Endothelial cell of umbilical vein (primary cell): Measurements from ENCODE around the gene SMARCC1. TPM values are rescaled to one million over a fixed set of nuclear protein-coding genes. Genes with fewer than 3 reads are reported as not detected.

ENCODE experiments used
- BruUV-seq: library from RNA; stranded (reverse); fragments of 400-500 nt; replicated peaks from 2 replicates; lab custom pipeline; 2021; lab: Mats Ljungman, UMichigan
- CTCF ChIA-PET: fragments of 300-600, 350-600 bp; sonication (Branson Sonifier 250); formaldehyde crosslinking; loops from one replicate; lab custom pipeline; 2021; ENCODE audit warnings: antibody characterized with exemption, inconsistent platforms; lab: Charles Lee
- POLR2A ChIA-PET: fragments of 300-600, 350-600 bp; sonication (Branson Sonifier 250); formaldehyde crosslinking; loops from one replicate; lab custom pipeline; 2021; ENCODE audit warnings: antibody characterized with exemption, inconsistent platforms; lab: Charles Lee
- DNase-seq: peaks from one replicate; pipeline ENCODE4 v3.0.0-alpha.2; 2011; ENCODE audit warnings: low read depth, low spot score
- FAIRE-seq: peaks from 2 replicates; lab custom pipeline; 2011; peaks lifted over from hg19 to GRCh38; lab: Jason Lieb, UNC
- H2AFZ ChIP-seq: 2 replicates; pipeline ENCODE4 v1.6.0; 2012; ENCODE audit warnings: low read depth, low read length, control low read depth, inconsistent platforms
- H3K27ac ChIP-seq: 2 replicates; pipeline ENCODE4 v1.5.1; 2011; ENCODE audit warnings: low read depth, mild to moderate bottlenecking, control low read depth, low read length, moderate library complexity; ENCODE audit not compliant: insufficient read depth
- H3K27me3 ChIP-seq, 2 experiments: 2 replicates each; pipeline versions ENCODE4 v1.6.0 to v1.6.1; 2011; ENCODE audit warnings: low read length in 2 of 2, mixed read lengths in 1 of 2; ENCODE audit not compliant: control insufficient read depth in 2 of 2, insufficient read depth in 2 of 2
- H3K36me3 ChIP-seq, 2 experiments: 2 replicates in 1 of 2; 3 replicates in 1 of 2; pipeline ENCODE4 v1.5.1; 2011; ENCODE audit warnings: low read length in 2 of 2, mild to moderate bottlenecking in 1 of 2, moderate library complexity in 1 of 2; ENCODE audit not compliant: control insufficient read depth in 2 of 2, insufficient read depth in 2 of 2; ENCODE audit errors: extremely low read depth in 1 of 2
- H3K4me1 ChIP-seq: 3 replicates; pipeline ENCODE4 v1.5.1; 2011; ENCODE audit warnings: mild to moderate bottlenecking, low read length; ENCODE audit not compliant: control insufficient read depth, insufficient read depth; ENCODE audit errors: extremely low read depth
- H3K4me2 ChIP-seq: 2 replicates; pipeline ENCODE4 v1.6.1; 2011; ENCODE audit warnings: low read length, control low read depth, mixed read lengths; ENCODE audit not compliant: insufficient read depth
- H3K4me3 ChIP-seq, 3 experiments: fragments of 200-600 bp in 1 of 3; sonication (generic), shearing (Covaris generic) in 1 of 3; replicated peaks in 1 of 3; 2 replicates each; pipeline ENCODE4 v1.5.1; 2011 to 2016; ENCODE audit warnings: control low read depth in 3 of 3, low read length in 3 of 3, mild to moderate bottlenecking in 2 of 3, inconsistent platforms in 1 of 3, low read depth in 1 of 3, moderate library complexity in 1 of 3; ENCODE audit not compliant: insufficient read depth in 1 of 3
- H3K79me2 ChIP-seq: 2 replicates; pipeline ENCODE4 v1.6.0; 2012; ENCODE audit warnings: low read length, inconsistent platforms; ENCODE audit not compliant: control insufficient read depth, insufficient read depth
- H3K9ac ChIP-seq: replicated peaks from 2 replicates; pipeline ENCODE3; 2011; ENCODE audit warnings: low read length, control low read depth; ENCODE audit not compliant: insufficient read depth; ENCODE audit errors: extremely low read depth
- H3K9me1 ChIP-seq: replicated peaks from 3 replicates; pipeline ENCODE4 v1.6.0; 2011; ENCODE audit warnings: mild to moderate bottlenecking, low read length; ENCODE audit not compliant: control insufficient read depth, insufficient read depth; ENCODE audit errors: extremely low read depth
- H3K9me3 ChIP-seq: replicated peaks from 2 replicates; pipeline ENCODE4 v1.5.1; 2012; ENCODE audit warnings: low read length, inconsistent platforms; ENCODE audit not compliant: control insufficient read depth, insufficient read depth
- H4K20me1 ChIP-seq: replicated peaks from 2 replicates; pipeline ENCODE3; 2011; ENCODE audit warnings: mild to moderate bottlenecking, low read length; ENCODE audit not compliant: control insufficient read depth, insufficient read depth; ENCODE audit errors: extremely low read depth
- CTCF ChIP-seq, 2 donors: IDR thresholded peaks; 1 replicate in 1 of 2; 2 replicates in 1 of 2; pipeline ENCODE4 v1.5.1; 2011; ENCODE audit warnings: low read length in 2 of 2, mild to moderate bottlenecking in 2 of 2, moderate library complexity in 2 of 2, control low read depth in 1 of 2, inconsistent platforms in 1 of 2, low read depth in 1 of 2; ENCODE audit not compliant: insufficient read depth in 1 of 2; ENCODE audit errors: extremely low read depth in 1 of 2
- EZH2 ChIP-seq: IDR thresholded peaks from 2 replicates; pipeline ENCODE4 v1.6.1; 2012; ENCODE audit warnings: borderline replicate concordance, low read depth, mild to moderate bottlenecking, moderate library complexity, low read length, inconsistent platforms; ENCODE audit not compliant: severe bottlenecking
- FOS ChIP-seq: IDR thresholded peaks from 2 replicates; pipeline ENCODE4 v1.6.1; 2011; ENCODE audit warnings: mild to moderate bottlenecking, low read length, moderate library complexity, borderline replicate concordance; ENCODE audit not compliant: insufficient read depth
- JUN ChIP-seq: IDR thresholded peaks from 2 replicates; pipeline ENCODE4 v1.6.1; 2011; ENCODE audit warnings: borderline replicate concordance, low read depth; ENCODE audit not compliant: insufficient read length, insufficient read depth
- MAX ChIP-seq: IDR thresholded peaks from 2 replicates; pipeline ENCODE4 v1.6.1; 2011; ENCODE audit not compliant: insufficient read depth, insufficient read length
- MYC ChIP-seq: IDR thresholded peaks from one replicate; pipeline ENCODE4 v1.6.1; 2011; ENCODE audit warnings: mild to moderate bottlenecking, low read depth, low read length
- POLR2AphosphoS5 ChIP-seq: IDR thresholded peaks from 2 replicates; pipeline ENCODE4 v1.6.1; 2012; ENCODE audit warnings: low read depth, mild to moderate bottlenecking, control low read depth, low read length, moderate library complexity; ENCODE audit not compliant: insufficient read depth
- dilution Hi-C: fragments of 300-500 bp; cut with MboI; formaldehyde crosslinking; loops from one replicate; pipeline ENCODE4 v1.15.0; 2019; ENCODE audit warnings: low sequenced_read_pairs; ENCODE audit not compliant: extremely low pct_ligation_motif_present
- intact Hi-C: fragments of 100-400 bp; cut with micrococcal nuclease; formaldehyde crosslinking; loops from one replicate; pipeline ENCODE4 v1.10.0; 2022
- polyA plus RNA-seq, 4 experiments: library from polyadenylated mRNA; depleted of rRNA in 3 of 4; stranded (reverse) in 3 of 4; unstranded in 1 of 4; fragments of >200 nt; gene quantifications; 2 replicates each; pipeline versions ENCODE4 v1.2.1 to v1.2.3, GENCODE V29; 2011 to 2012; ENCODE audit warnings: missing spikeins in 1 of 4
- total RNA-seq: library from RNA; stranded (reverse); gene quantifications from 2 replicates; pipeline ENCODE4 v1.2.3, GENCODE V29; 2021

The SMARCC1 gene
- total and polyA plus RNA-seq, 2 donors (not counting 3 experiments of a cell fraction or from before 2014, with no cell fraction given): 23.0 to 138 TPM

- ChIA-PET POLR2A (no interaction called here), CTCF (no interaction called here)
- DNase-seq (no peak), FAIRE-seq (no peak)
- no peak for TF ChIP-seq JUN
- TF ChIP-seq EZH2: no peak
- TF ChIP-seq MAX: no peak
- TF ChIP-seq MYC: no peak
- no peak for TF ChIP-seq FOS
- no peak for TF ChIP-seq CTCF (IDR thresholded peaks at IDR 0.05; ENCODE audit: extremely low read depth in 1 of 2, insufficient read depth in 1 of 2, low read depth in 1 of 2, low read length in 2 of 2)
- TF ChIP-seq POLR2AphosphoS5: no peak
- Histone ChIP-seq H3K4me1 (peaks cover 2% of the 10 kb centered on the region), H3K36me3 (peaks cover 0 to 7% of the 10 kb centered on the region in 2 experiments), H3K27me3 (peaks cover 14% of the 10 kb centered on the region in 2 experiments), H3K4me3 (no peak overlapping the region), H3K9ac (no peak overlapping the region), H4K20me1 (no peaks in the 10 kb centered on the region), H3K4me2 (no peak overlapping the region), H3K79me2 (no peaks in the 10 kb centered on the region), H3K9me3 (no peaks in the 10 kb centered on the region), H2AFZ (no peak overlapping the region), H3K27ac (no peak overlapping the region), H3K9me1 (no peaks in the 10 kb centered on the region)
- dilution Hi-C loops: no loop called here
- BruUV-seq: no TSS peak
- intact Hi-C loops: no loop called here
These were observed 200.3 kb downstream of the SMARCC1 start for GRCh38 chr3:47581422-47581821.
